HepG2 (cell line): ENCODE results near the gene BCAM. TPM values are rescaled to one million over a fixed set of nuclear protein-coding genes. Genes with fewer than 3 reads are reported as not detected.

ENCODE experiments used
- ATAC-seq: fragments of 200-7000 bp; cut with Tn5 transposase; 3 replicates; pipeline ENCODE4 v1.9.1; 2020; ENCODE audit warnings: mild to moderate bottlenecking, moderate library complexity
- BruUV-seq: library from RNA; stranded (reverse); fragments of 400-500 nt; replicated peaks from 2 replicates; lab custom pipeline; 2021; lab: Mats Ljungman, UMichigan
- CTCF ChIA-PET: fragments of 300-600 bp; formaldehyde crosslinking; extraction: SDS; loops from one replicate; lab custom pipeline; 2021; ENCODE audit warnings: low total read pairs, inconsistent platforms, low intra/inter-chr PET ratio; lab: Yijun Ruan, JAX
- POLR2A ChIA-PET: fragments of 350-600 bp; sonication (Branson Sonifier 250); formaldehyde crosslinking; loops from one replicate; lab custom pipeline; 2020; ENCODE audit warnings: antibody characterized with exemption, inconsistent platforms; lab: Yijun Ruan, JAX
- DNase-seq: peaks from one replicate; pipeline ENCODE4 v3.0.0-alpha.2; 2015; ENCODE audit warnings: low spot score
- FAIRE-seq: peaks from 3 replicates; lab custom pipeline; 2011; peaks lifted over from hg19 to GRCh38; lab: Jason Lieb, UNC
- H2AFZ ChIP-seq: one replicate; pipeline ENCODE4 v1.6.1; 2011; ENCODE audit warnings: low read length, inconsistent platforms
- H3K27ac ChIP-seq: fragments of 300-600 bp; 3 replicates; pipeline ENCODE4 v1.8.0; 2011; ENCODE audit warnings: mixed run types, mild to moderate bottlenecking, mixed read lengths, low read length, inconsistent platforms; ENCODE audit not compliant: insufficient read depth; ENCODE audit errors: extremely low read length
- H3K27me3 ChIP-seq, 2 experiments: fragments of 200-600 bp in 1 of 2; 2 replicates in 1 of 2; 3 replicates in 1 of 2; pipeline versions ENCODE4 v1.6.0 to v1.8.0; 2011; ENCODE audit warnings: low read length in 2 of 2, mild to moderate bottlenecking in 2 of 2, moderate library complexity in 2 of 2, inconsistent platforms in 1 of 2; ENCODE audit not compliant: insufficient read depth in 2 of 2, control insufficient read depth in 1 of 2
- H3K36me3 ChIP-seq, 2 experiments: fragments of 200-600 bp in 1 of 2; replicated peaks in 1 of 2; 2 replicates in 1 of 2; 3 replicates in 1 of 2; pipeline versions ENCODE4 v1.5.1 to v1.8.0; 2011; ENCODE audit warnings: low read length in 2 of 2, inconsistent platforms in 1 of 2; ENCODE audit not compliant: insufficient read depth in 2 of 2, control insufficient read depth in 1 of 2
- H3K4me1 ChIP-seq: 2 replicates; pipeline ENCODE4 v1.5.1; 2012; ENCODE audit warnings: low read length, inconsistent platforms; ENCODE audit not compliant: insufficient read depth
- H3K4me2 ChIP-seq: 2 replicates; pipeline ENCODE4 v1.6.0; 2011; ENCODE audit warnings: low read depth, low read length, inconsistent platforms
- H3K4me3 ChIP-seq, 3 experiments: fragments of 200-600 bp in 1 of 3; sonication (generic), shearing (Covaris generic) in 1 of 3; replicated peaks in 1 of 3; 2 replicates each; pipeline ENCODE4 v1.5.1; 2011 to 2016; ENCODE audit warnings: low read length in 3 of 3, inconsistent platforms in 2 of 3, low read depth in 2 of 3, mild to moderate bottlenecking in 2 of 3, control low read depth in 1 of 3, mixed read lengths in 1 of 3; ENCODE audit not compliant: insufficient read depth in 1 of 3
- H3K79me2 ChIP-seq: one replicate; pipeline ENCODE4 v1.6.1; 2011; ENCODE audit warnings: low read length, inconsistent platforms; ENCODE audit not compliant: insufficient read depth
- H3K9ac ChIP-seq: 2 replicates; pipeline ENCODE4 v1.6.0; 2011; ENCODE audit warnings: mild to moderate bottlenecking, low read depth, low read length, inconsistent platforms; ENCODE audit not compliant: insufficient read depth
- H3K9me3 ChIP-seq: 2 replicates; pipeline ENCODE4 v1.5.1; 2012; ENCODE audit warnings: mild to moderate bottlenecking, low read length
- H4K20me1 ChIP-seq: 2 replicates; pipeline ENCODE4 v1.6.0; 2011; ENCODE audit warnings: inconsistent platforms, mild to moderate bottlenecking, low read length, moderate library complexity; ENCODE audit not compliant: insufficient read depth
- ARID5B ChIP-seq: IDR thresholded peaks from 2 replicates; pipeline ENCODE4 v1.4.0; 2020; ENCODE audit warnings: mild to moderate bottlenecking, missing genetic modification reagents
- BCL6 ChIP-seq: IDR thresholded peaks from 2 replicates; pipeline ENCODE4 v1.6.1; 2016; ENCODE audit warnings: missing genetic modification reagents, missing compliant biosample characterization
- E2F5 ChIP-seq: sonication (generic); formaldehyde crosslinking; conservative IDR thresholded peaks from 2 replicates; pipeline ENCODE4 v1.4.0; 2020; ENCODE audit warnings: missing genetic modification reagents
- FOXA3 ChIP-seq: IDR thresholded peaks from 2 replicates; pipeline ENCODE4 v1.6.1; 2016; ENCODE audit warnings: missing genetic modification reagents, missing compliant biosample characterization
- FOXK1 ChIP-seq: sonication (generic); formaldehyde crosslinking; IDR thresholded peaks from 2 replicates; pipeline ENCODE4 v1.4.0; 2020; ENCODE audit warnings: low read depth, missing genetic modification reagents, borderline replicate concordance
- HNRNPUL1 ChIP-seq: fragments of 200-400 bp; formaldehyde crosslinking; IDR thresholded peaks from 2 replicates; pipeline ENCODE4 v1.6.1; 2017; ENCODE audit warnings: low read depth, mild to moderate bottlenecking, low read length, moderate library complexity
- NFIC ChIP-seq: IDR thresholded peaks from 2 replicates; pipeline ENCODE4 v1.6.1; 2012; ENCODE audit warnings: mild to moderate bottlenecking, low read length, inconsistent platforms
- NKX3-1 ChIP-seq: sonication (generic); formaldehyde crosslinking; IDR thresholded peaks from 2 replicates; pipeline ENCODE4 v1.5.0; 2020; ENCODE audit warnings: missing genetic modification reagents
- PATZ1 ChIP-seq: sonication (generic); formaldehyde crosslinking; IDR thresholded peaks from 2 replicates; pipeline ENCODE4 v1.4.0; 2020; ENCODE audit warnings: missing genetic modification reagents
- RARA ChIP-seq: IDR thresholded peaks from 2 replicates; pipeline ENCODE4 v1.6.1; 2016; ENCODE audit warnings: missing genetic modification reagents, missing compliant biosample characterization
- SALL1 ChIP-seq: sonication (generic); formaldehyde crosslinking; IDR thresholded peaks from 2 replicates; pipeline ENCODE4 v1.8.0; 2022; ENCODE audit warnings: mild to moderate bottlenecking, missing genetic modification reagents
- SALL2 ChIP-seq: sonication (generic); formaldehyde crosslinking; IDR thresholded peaks from 2 replicates; pipeline ENCODE4 v1.8.1; 2023; ENCODE audit warnings: mild to moderate bottlenecking, missing genetic modification reagents, inconsistent platforms
- THAP7 ChIP-seq: sonication (generic); formaldehyde crosslinking; IDR thresholded peaks from 2 replicates; pipeline ENCODE4 v1.8.1; 2023; ENCODE audit warnings: mild to moderate bottlenecking, missing genetic modification reagents
- ZNF34 ChIP-seq: sonication (generic); formaldehyde crosslinking; IDR thresholded peaks from 2 replicates; pipeline ENCODE4 v1.4.0; 2020; ENCODE audit warnings: mild to moderate bottlenecking, missing genetic modification reagents, borderline replicate concordance
- ZNF354B ChIP-seq: sonication (generic); formaldehyde crosslinking; IDR thresholded peaks from 2 replicates; pipeline ENCODE4 v1.8.0; 2022; ENCODE audit warnings: mild to moderate bottlenecking, missing genetic modification reagents
- ZNF607 ChIP-seq: sonication (generic); formaldehyde crosslinking; IDR thresholded peaks from 2 replicates; pipeline ENCODE4 v1.5.1; 2020; ENCODE audit warnings: missing genetic modification reagents, mild to moderate bottlenecking, borderline replicate concordance
- ZNF678 ChIP-seq: sonication (generic); formaldehyde crosslinking; IDR thresholded peaks from 2 replicates; pipeline ENCODE4 v1.4.0; 2020; ENCODE audit warnings: mild to moderate bottlenecking, missing genetic modification reagents
- WGBS: methylation state at CpG from one replicate; pipeline ENCODE4 v1.1.6; 2017; ENCODE audit warnings: low lambda C conversion rate; 5-methylcytosine and 5-hydroxymethylcytosine counted together
- in situ Hi-C: cut with HindIII; loops from 2 replicates; pipeline ENCODE4 v1.10.0; 2017; ENCODE audit warnings: low pct_unique_long_range_greater_than_20kb; ENCODE audit not compliant: extremely low pct_ligation_motif_present
- intact Hi-C: fragments of 100-400 bp; cut with micrococcal nuclease; formaldehyde crosslinking; loops from one replicate; pipeline ENCODE4 v1.10.0; 2022; ENCODE audit not compliant: unreplicated experiment
- polyA plus RNA-seq, 8 experiments: library from polyadenylated mRNA; depleted of rRNA in 3 of 8; stranded (reverse) in 7 of 8; unstranded in 1 of 8; fragments of >200 nt; fragmentation: Illumina TruSeq in 4 of 8; extraction: Trizol in 4 of 8; gene quantifications; 2 replicates each; pipeline versions ENCODE4 v1.2.1 to v1.2.3, GENCODE V29; 2011 to 2016; ENCODE audit warnings: low read depth in 4 of 8, missing spikeins in 1 of 8, mixed read lengths in 1 of 8; ENCODE audit not compliant: insufficient read depth in 1 of 8
- total RNA-seq, 5 experiments: library from RNA; depleted of rRNA; stranded (reverse); fragments of >200 nt; fragmentation: Illumina TruSeq; extraction: Trizol; gene quantifications; 2 replicates each; pipeline ENCODE4 v1.2.3, GENCODE V29; 2016; ENCODE audit warnings: low read depth in 1 of 5

The BCAM gene
- total and polyA plus RNA-seq, 2 of the 13 experiments (the other 11 are each of a cell fraction or from before 2014, with no cell fraction given): 51.2 to 62.7 TPM

GRCh38 chr19:44823373-44823698 is 14.4 kb downstream of the BCAM start (continued):
- TF ChIP-seq E2F5 (CRISPR knock-in tag): no peak
- TF ChIP-seq SALL1: peak; percentile 57; the same call in 1 of the 2 replicates
- TF ChIP-seq HNRNPUL1: no peak
- TF ChIP-seq PATZ1 (CRISPR knock-in tag): no peak
- TF ChIP-seq, all 625 proteins: peak for 8

GRCh38 chr19:44824761-44825160 is 15.9 kb downstream of the BCAM start:
- no peak overlapping the region for H3K4me2 ChIP-seq
- no peak overlapping the region for H3K4me3 ChIP-seq
- WGBS: 57% methylated on average over 3 of the region's 4 CpGs
- H3K9ac ChIP-seq: no peak overlapping the region
- CTCF ChIA-PET: no interaction called here
- H3K4me1 ChIP-seq: peaks cover 36% of the 10 kb centered on the region
- POLR2A ChIA-PET: interaction anchor here (4.8 kb wide), 1 partner anchor 13 kb away, joined by 18 read pairs; no protein-coding TSS in a partner anchor
- no peak overlapping the region for H2AFZ ChIP-seq
- no peaks in the 10 kb centered on the region; a peak in 1 of 5 replicates for H3K27me3 ChIP-seq
- no peak overlapping the region for H3K27ac ChIP-seq
- H3K9me3 ChIP-seq: no peaks in the 10 kb centered on the region
- FAIRE-seq (no peak), ATAC-seq (peak; percentile 17; the same call in 1 of the 3 replicates), DNase-seq (no peak)
- BruUV-seq: no TSS peak
- no peaks in the 10 kb centered on the region for H4K20me1 ChIP-seq
- no peaks in the 10 kb centered on the region for H3K36me3 ChIP-seq
- intact Hi-C loops (no loop called here), in situ Hi-C loops (no loop called here)
- H3K79me2 ChIP-seq: no peaks in the 10 kb centered on the region
- no peak for TF ChIP-seq NFIC
- TF ChIP-seq ZNF678 (CRISPR knock-in tag): no peak
- TF ChIP-seq FOXA3 (CRISPR knock-in tag): peak; percentile 48
- TF ChIP-seq RARA (CRISPR knock-in tag): peak; percentile 45
- TF ChIP-seq ZNF354B (CRISPR knock-in tag): no peak
- TF ChIP-seq SALL2: no peak
- peak; percentile 29; the same call in 1 of the 2 replicates for TF ChIP-seq ARID5B
- no peak for TF ChIP-seq NKX3-1 (CRISPR knock-in tag)
- no peak for TF ChIP-seq ZNF607 (CRISPR knock-in tag)
- no peak for TF ChIP-seq THAP7 (CRISPR knock-in tag)
- 0 out of 2 replicates have a peak, but pooled peaks have one; percentile 24 for TF ChIP-seq BCL6
- TF ChIP-seq FOXK1: 0 out of 2 replicates have a peak, but pooled peaks have one; percentile 16
- no peak for TF ChIP-seq ZNF34 (CRISPR knock-in tag)
